Right ventricle myocardium superior (tissue), 1 donor: ENCODE measurements around the gene NCF2. TPM values are rescaled to one million over a fixed set of nuclear protein-coding genes. Genes with fewer than 3 reads are reported as not detected.
A peak's percentile ranks its signal among the peaks of the same experiment; 100 is the strongest.

Source experiments
- ATAC-seq: fragments of 200-7000 bp; cut with Tn5 transposase; one replicate; pipeline ENCODE4 v1.9.1; 2020; ENCODE audit warnings: mild to moderate bottlenecking; ENCODE audit not compliant: poor library complexity
- DNase-seq: peaks from one replicate; pipeline ENCODE4 v3.0.0-alpha.2; 2020
- intact Hi-C: fragments of 100-400 bp; cut with DNase I; formaldehyde crosslinking; loops from one replicate; pipeline ENCODE4 v1.11.2; 2022
- total RNA-seq: library from RNA; stranded (reverse); fragmentation: NEBNext Ultra II Directional; extraction: Animal tissue kit (Norgen Biotek cat#: 25700); gene quantifications from one replicate; pipeline ENCODE4 v1.2.1, GENCODE V29; 2021
- donor health status: DM: no; HTN: yes; CAD: no; lungs with severe emphysema.

Gene NCF2
- total RNA-seq, 1 donor from 2014 or later = 5.7 TPM

GRCh38 chr1:183568176-183569021 lies 21.9 kb downstream of the NCF2 start:
- no peak for DNase-seq
- intact Hi-C loops = no loop called here
- peak; percentile 54 for ATAC-seq

- intact Hi-C loops = no loop called here
- peak; percentile 71 for ATAC-seq
- DNase-seq = peak; percentile 76
Observed at GRCh38 chr1:183567584-183567983, 22.7 kb downstream of the NCF2 start.

- DNase-seq = no peak
- intact Hi-C loops = no loop called here
- ATAC-seq = no peak
Observed at GRCh38 chr1:183566026-183566425, 24.2 kb downstream of the NCF2 start.

- intact Hi-C loops = no loop called here
- no peak for DNase-seq
- no peak for ATAC-seq
Observed at GRCh38 chr1:183565261-183565660, 25.0 kb downstream of the NCF2 start.

- intact Hi-C loops = no loop called here
- DNase-seq (no peak), ATAC-seq (no peak)
Observed at GRCh38 chr1:183562701-183563100, 27.6 kb downstream of the NCF2 start.

- ATAC-seq (no peak), DNase-seq (no peak)
- intact Hi-C loops = no loop called here
Observed at GRCh38 chr1:183559061-183559460, 31.2 kb downstream of the NCF2 start.

- no peak for DNase-seq
- intact Hi-C loops = no loop called here
- no peak for ATAC-seq
Observed at GRCh38 chr1:183554577-183554976, 35.7 kb downstream of the NCF2 start.

GRCh38 chr1:183553764-183554163 lies 36.5 kb downstream of the NCF2 start:
- DNase-seq = no peak
- intact Hi-C loops = no loop called here
- no peak for ATAC-seq

GRCh38 chr1:183553331-183553730 lies 36.9 kb downstream of the NCF2 start:
- no peak for ATAC-seq
- intact Hi-C loops = no loop called here
- no peak for DNase-seq

- DNase-seq = no peak
- no peak for ATAC-seq
- intact Hi-C loops = no loop called here
Observed at GRCh38 chr1:183552891-183553290, 37.4 kb downstream of the NCF2 start.

GRCh38 chr1:183552441-183552840 lies 37.8 kb downstream of the NCF2 start:
- ATAC-seq (no peak), DNase-seq (no peak)
- intact Hi-C loops = no loop called here

- ATAC-seq (no peak), DNase-seq (no peak)
- intact Hi-C loops = no loop called here
Observed at GRCh38 chr1:183551924-183552323, 38.3 kb downstream of the NCF2 start.

GRCh38 chr1:183550915-183551314 lies 39.3 kb downstream of the NCF2 start:
- ATAC-seq (peak; percentile 19), DNase-seq (no peak)
- intact Hi-C loops = no loop called here

GRCh38 chr1:183548116-183548515 lies 42.1 kb downstream of the NCF2 start:
- DNase-seq (no peak), ATAC-seq (no peak)
- intact Hi-C loops = no loop called here

- DNase-seq (no peak), ATAC-seq (no peak)
- intact Hi-C loops = no loop called here
Observed at GRCh38 chr1:183546427-183546826, 43.8 kb downstream of the NCF2 start.

GRCh38 chr1:183544598-183545297 lies 45.5 kb downstream of the NCF2 start:
- intact Hi-C loops = loop anchor here (5.0 kb wide), 1 partner anchor 72 kb away; the partner anchor contains the start of gene SMG7
- ATAC-seq = peak; percentile 54
- DNase-seq = no peak

- intact Hi-C loops = loop anchor here (5.0 kb wide), 1 partner anchor 71 kb away; the partner anchor contains the start of gene SMG7
- peak; percentile 82 for ATAC-seq
Observed at GRCh38 chr1:183543619-183544204, 46.5 kb downstream of the NCF2 start.

GRCh38 chr1:183537405-183537804 lies 52.9 kb downstream of the NCF2 start:
- ATAC-seq = no peak
- intact Hi-C loops = no loop called here
- no peak for DNase-seq

More at GRCh38 chr1:183543619-183544204, 46.5 kb downstream of the NCF2 start:
- DNase-seq = no peak

- DNase-seq (no peak), ATAC-seq (no peak)
- intact Hi-C loops = no loop called here
Observed at GRCh38 chr1:183533617-183534174, 56.6 kb downstream of the NCF2 start.
